Epithelial cell of esophagus (primary cell): ENCODE results near the gene CHRNA3.

Experiments
- DNase-seq: peaks from one replicate; pipeline ENCODE4 v3.0.0; 2010; ENCODE audit warnings: low read depth
- H3K4me3 ChIP-seq: 2 replicates; pipeline ENCODE4 v1.5.1; 2011; ENCODE audit warnings: mild to moderate bottlenecking, low read length, control low read depth
- TF ChIP-seq, protein P1 (sequence below): IDR thresholded peaks from 2 replicates; pipeline ENCODE4 v1.5.1; 2011; ENCODE audit warnings: low read depth, mild to moderate bottlenecking, low read length, control low read depth, inconsistent platforms; ENCODE audit not compliant: insufficient read depth; ENCODE audit errors: missing control alignments

The CHRNA3 gene

DNA sequence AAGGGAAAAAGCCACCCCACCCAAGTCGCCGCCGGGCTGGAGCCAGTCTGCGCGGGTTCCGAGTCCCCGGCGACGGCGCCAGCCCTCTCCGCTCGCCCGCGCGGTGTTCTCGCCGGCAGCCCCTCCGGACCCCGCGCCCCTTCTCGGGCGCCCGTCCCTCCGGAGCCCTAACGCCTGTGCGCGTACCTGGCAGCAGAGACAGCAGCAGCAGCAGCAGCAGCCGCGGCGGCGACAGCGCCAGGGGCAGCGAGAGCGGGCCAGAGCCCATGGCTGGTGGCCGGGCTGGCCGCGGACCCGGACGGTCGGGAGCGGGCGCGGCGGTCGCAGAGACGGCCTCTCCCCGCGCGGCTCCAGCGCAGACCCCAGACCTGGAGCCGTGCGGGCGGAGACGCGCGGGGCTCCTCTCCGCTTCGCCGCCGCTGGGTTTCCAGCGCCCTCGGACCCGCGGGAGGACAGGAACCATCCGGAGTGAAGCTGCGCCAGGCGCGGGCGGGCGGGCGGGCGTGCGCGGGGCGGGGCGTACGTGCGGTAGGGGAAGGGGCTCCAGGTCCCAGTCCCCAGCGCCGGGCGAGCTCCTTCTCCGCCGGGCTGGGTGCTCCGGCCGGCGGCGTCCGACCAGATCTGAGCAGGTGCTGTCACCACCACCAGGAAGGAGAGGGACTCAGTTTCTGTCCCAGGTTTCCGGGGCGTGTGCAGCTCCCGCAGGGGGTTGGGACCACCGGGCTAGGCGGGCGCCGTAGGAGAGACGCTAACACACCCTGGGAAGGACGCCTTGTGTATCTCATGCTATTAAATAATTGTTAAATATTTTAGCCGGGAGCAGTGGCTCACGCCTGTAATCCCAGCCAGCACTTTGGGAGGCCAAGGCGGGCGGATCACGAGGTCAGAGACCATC is at the start of gene CHRNA3:
CHRNA3 (minus strand) TSS at position 470 of the 895 bp plus-strand sequence; CDS start at position 268, 202 bp downstream.
- DNase-seq, result no peak
- TF ChIP-seq, protein P1, sequence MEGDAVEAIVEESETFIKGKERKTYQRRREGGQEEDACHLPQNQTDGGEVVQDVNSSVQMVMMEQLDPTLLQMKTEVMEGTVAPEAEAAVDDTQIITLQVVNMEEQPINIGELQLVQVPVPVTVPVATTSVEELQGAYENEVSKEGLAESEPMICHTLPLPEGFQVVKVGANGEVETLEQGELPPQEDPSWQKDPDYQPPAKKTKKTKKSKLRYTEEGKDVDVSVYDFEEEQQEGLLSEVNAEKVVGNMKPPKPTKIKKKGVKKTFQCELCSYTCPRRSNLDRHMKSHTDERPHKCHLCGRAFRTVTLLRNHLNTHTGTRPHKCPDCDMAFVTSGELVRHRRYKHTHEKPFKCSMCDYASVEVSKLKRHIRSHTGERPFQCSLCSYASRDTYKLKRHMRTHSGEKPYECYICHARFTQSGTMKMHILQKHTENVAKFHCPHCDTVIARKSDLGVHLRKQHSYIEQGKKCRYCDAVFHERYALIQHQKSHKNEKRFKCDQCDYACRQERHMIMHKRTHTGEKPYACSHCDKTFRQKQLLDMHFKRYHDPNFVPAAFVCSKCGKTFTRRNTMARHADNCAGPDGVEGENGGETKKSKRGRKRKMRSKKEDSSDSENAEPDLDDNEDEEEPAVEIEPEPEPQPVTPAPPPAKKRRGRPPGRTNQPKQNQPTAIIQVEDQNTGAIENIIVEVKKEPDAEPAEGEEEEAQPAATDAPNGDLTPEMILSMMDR, result no peak
- no peak within 1 kb of the TSS for H3K4me3 ChIP-seq

DNA sequence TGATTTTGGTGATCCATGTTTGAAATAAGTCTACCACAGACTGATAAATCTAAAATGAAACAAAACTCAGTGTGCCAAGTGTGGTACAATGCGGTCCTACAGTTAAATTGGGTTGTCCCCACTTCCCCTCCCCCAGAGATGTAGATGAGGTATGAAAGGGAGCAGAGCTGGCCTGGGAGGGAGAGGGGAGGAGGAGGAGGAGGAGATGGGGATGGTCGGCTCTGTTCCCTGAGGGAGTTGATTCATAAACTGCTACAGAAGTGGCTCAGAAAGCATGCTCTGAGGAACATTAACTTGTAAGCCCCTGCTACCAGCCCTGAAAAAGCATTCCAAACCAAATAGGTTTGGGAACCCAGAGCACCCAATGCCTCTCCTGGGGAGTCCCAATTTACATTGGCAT is 48.2 kb upstream of the CHRNA3 start:
- TF ChIP-seq, protein P1, result no peak
- H3K4me3 ChIP-seq, result no peak overlapping the region
- no peak for DNase-seq

DNA sequence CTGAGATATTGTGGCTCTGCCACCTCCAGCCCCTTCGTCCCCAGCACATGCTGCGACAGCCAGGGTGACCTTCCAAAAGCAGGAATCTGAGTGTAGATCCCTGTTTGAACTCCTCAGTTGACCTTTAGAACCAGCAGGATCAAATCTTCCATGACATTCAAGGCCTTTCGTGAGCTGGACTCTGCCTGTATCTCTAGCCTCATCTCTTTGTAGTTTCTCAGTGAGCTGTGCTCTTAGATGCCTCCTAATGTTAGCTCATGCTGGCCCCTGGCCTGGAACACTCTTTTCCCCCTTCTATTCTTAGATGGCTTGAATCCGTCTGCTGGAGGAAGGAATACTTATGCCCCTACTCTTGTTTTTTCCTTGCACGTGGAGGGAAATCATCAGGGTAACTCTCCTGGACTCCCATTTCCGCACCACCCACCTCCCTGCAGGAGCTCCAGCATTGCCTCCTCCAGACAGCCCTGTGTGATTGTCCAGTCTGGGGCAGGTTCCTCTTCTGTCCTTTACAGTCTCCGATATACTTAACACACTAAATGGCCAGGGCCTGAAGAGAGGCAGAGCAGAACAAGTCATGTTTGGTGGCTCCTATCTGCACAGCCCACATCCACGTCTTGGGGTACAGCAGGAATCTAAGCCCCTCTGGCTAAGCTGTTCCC is 46.9 kb upstream of the CHRNA3 start:
- TF ChIP-seq, protein P1, result no peak
- no peak for DNase-seq
- H3K4me3 ChIP-seq, result no peak overlapping the region

DNA sequence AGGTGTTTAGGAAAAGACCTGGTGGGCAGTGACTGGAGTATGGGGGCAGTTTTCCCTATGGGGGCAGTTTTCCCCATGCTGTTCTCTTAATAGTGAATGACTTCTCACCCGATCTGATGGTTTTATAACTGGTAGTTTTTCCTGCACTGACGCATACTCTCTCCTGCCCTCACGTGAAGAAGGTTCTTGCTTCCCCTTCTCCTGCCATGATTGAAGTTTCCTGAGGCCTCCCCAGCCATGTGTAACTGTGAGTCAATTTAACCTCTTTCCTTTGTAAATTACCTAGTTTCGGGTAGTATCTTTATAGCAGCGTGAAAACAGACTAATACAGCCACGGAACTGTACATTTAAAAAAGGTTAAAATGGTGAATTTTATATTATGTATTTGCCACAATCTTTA is 45.2 kb upstream of the CHRNA3 start:
- DNase-seq, result no peak
- TF ChIP-seq, protein P1, result no peak
- H3K4me3 ChIP-seq, result no peak overlapping the region

DNA sequence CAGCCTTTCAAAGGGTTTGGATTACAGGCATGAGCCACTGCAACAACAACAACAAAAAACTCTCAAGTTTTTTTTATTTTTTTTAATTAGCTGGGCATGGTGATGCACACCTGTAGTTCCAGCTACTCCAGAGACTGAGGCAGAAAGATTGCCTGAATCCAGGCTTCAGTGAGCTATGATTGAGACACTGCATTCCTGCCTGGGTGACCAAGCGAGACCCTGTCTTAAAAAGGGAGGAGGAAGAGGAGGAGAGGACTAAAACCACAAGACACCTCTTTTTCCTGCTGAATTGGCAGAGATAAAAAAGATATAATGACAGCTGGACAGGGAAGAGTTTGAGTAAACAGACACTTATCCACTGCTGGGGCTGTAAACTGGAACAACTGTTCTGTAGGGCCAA is 42.9 kb upstream of the CHRNA3 start:
- TF ChIP-seq, protein P1, result no peak
- DNase-seq, result no peak
- H3K4me3 ChIP-seq, result no peak overlapping the region

DNA sequence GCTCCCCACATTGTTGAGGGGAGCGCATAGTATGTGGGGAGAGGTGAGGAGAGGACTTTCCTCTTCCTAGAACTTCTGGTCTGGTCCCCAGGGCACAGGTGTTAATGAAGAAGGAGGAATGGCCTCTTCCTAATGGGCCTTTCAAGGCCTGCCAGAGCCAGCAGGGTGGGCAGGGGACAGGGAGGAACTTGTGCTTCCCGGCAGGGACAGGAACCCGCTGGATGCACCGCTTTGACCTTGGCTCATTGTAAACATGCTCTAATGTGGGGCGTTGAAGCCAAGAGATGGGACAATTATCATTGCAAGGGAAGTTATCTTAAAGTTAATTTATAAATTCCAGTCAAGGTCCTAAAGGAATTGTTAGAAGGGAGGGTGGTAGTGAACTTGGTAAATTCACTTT is 41.2 kb upstream of the CHRNA3 start:
- no peak for DNase-seq
- H3K4me3 ChIP-seq, result no peak overlapping the region
- TF ChIP-seq, protein P1, result no peak
